Upper lobe of right lung (tissue), 1 donor: ENCODE results near the gene PPP6R3. TPM values are rescaled to one million over a fixed set of nuclear protein-coding genes. Genes with fewer than 3 reads are reported as not detected.

Experiments used
- ATAC-seq: fragments of 200-7000 bp; cut with Tn5 transposase; one replicate; pipeline ENCODE4 v1.9.1; 2020; ENCODE audit warnings: mild to moderate bottlenecking, moderate library complexity
- DNase-seq: peaks from one replicate; pipeline ENCODE4 v3.0.0-alpha.2; 2020
- H3K27ac ChIP-seq: fragments of 200-600 bp; one replicate; pipeline ENCODE4 v1.8.0; 2022
- H3K27me3 ChIP-seq: fragments of 200-600 bp; one replicate; pipeline ENCODE4 v1.8.0; 2022; ENCODE audit warnings: mild to moderate bottlenecking
- H3K36me3 ChIP-seq: fragments of 200-600 bp; one replicate; pipeline ENCODE4 v1.8.0; 2022
- H3K4me1 ChIP-seq: fragments of 200-600 bp; one replicate; pipeline ENCODE4 v1.8.0; 2022
- H3K4me3 ChIP-seq: fragments of 200-600 bp; one replicate; pipeline ENCODE4 v1.8.0; 2022; ENCODE audit warnings: mild to moderate bottlenecking
- H3K9me3 ChIP-seq: fragments of 200-600 bp; one replicate; pipeline ENCODE4 v1.8.0; 2022
- CTCF ChIP-seq: fragments of 200-600 bp; IDR thresholded peaks from one replicate; pipeline ENCODE4 v1.8.0; 2022; ENCODE audit warnings: antibody characterized with exemption
- intact Hi-C: fragments of 100-400 bp; cut with DNase I; formaldehyde crosslinking; loops from one replicate; pipeline ENCODE4 v1.11.0; 2022
- total RNA-seq: library from RNA; stranded (reverse); fragmentation: NEBNext Ultra II Directional; extraction: Animal tissue kit (Norgen Biotek cat#: 25700); gene quantifications from one replicate; pipeline ENCODE4 v1.2.1, GENCODE V29; 2021
- donor health status: DM: no; HTN: yes; CAD: no; lungs with severe emphysema.

The PPP6R3 gene
- total RNA-seq, 1 donor from 2014 or later, result 93.2 TPM

DNA sequence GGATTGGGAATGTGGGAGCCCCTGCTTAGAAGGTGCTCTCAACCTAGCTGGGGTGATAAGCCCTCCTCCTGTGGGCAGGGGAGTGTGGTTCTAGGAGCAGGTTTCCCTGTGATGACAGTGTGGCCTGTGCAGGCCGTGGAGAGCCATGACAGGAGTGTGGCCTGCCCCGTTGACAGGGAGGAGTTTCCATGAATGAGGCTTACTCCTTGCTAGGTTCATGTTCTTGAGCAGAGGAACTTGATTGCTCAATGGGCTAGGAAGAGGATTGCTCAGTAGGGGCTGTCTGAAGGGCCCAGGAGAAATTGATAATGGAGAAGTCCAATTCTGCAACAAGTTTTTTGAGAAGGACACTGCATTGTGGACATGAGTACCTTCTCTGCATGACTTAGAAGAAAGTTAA, 92.0 kb downstream of the PPP6R3 start:
- no peak for TF ChIP-seq CTCF

DNA sequence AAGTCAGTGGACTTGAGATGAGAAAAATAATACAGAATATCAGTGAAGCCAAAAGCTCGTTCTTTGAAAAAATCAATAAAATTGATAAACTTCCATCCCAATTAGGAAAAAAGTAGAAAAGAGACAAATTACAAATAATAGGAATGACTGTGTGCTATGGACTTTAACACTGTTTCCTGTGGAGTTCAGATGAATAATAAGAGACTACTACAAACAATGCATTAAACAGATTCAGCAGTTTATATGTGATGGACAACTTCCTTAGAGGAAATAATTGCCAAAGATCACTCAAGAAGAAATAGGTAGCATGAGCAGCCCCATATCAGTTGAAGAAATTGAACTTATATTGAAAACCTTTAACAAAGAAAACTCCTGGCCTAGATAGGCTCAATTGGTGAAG, 99.7 kb downstream of the PPP6R3 start:
- intact Hi-C loops, result no loop called here
- ATAC-seq, result no peak
- no peak for DNase-seq
- H3K27ac ChIP-seq, result no peak overlapping the region
- no peak for TF ChIP-seq CTCF
- H3K9me3 ChIP-seq, result no peaks in the 10 kb centered on the region
- no peak overlapping the region for H3K4me3 ChIP-seq
- peaks cover 4% of the 10 kb centered on the region for H3K4me1 ChIP-seq
- no peaks in the 10 kb centered on the region for H3K27me3 ChIP-seq
- H3K36me3 ChIP-seq, result peaks cover 73% of the 10 kb centered on the region

More for the DNA sequence above, 92.0 kb downstream of the PPP6R3 start:
- Histone ChIP-seq H3K4me3 (no peak overlapping the region), H3K9me3 (no peaks in the 10 kb centered on the region), H3K27ac (no peak overlapping the region), H3K36me3 (peaks cover 86% of the 10 kb centered on the region), H3K27me3 (no peaks in the 10 kb centered on the region), H3K4me1 (peaks cover 33% of the 10 kb centered on the region)
- DNase-seq (no peak), ATAC-seq (peak; percentile 88)
- intact Hi-C loops, result no loop called here

GRCh38 chr11:68563454-68563853, 102.9 kb downstream of the PPP6R3 start:
- Histone ChIP-seq H3K4me3 (no peak overlapping the region), H3K9me3 (no peaks in the 10 kb centered on the region), H3K4me1 (peaks cover 4% of the 10 kb centered on the region), H3K36me3 (peaks cover 80% of the 10 kb centered on the region), H3K27ac (no peak overlapping the region), H3K27me3 (no peaks in the 10 kb centered on the region)
- ATAC-seq (peak; percentile 48), DNase-seq (no peak)
- intact Hi-C loops, result no loop called here
- TF ChIP-seq CTCF, result no peak

- Histone ChIP-seq H3K4me1 (peaks cover 4% of the 10 kb centered on the region), H3K36me3 (peaks cover 80% of the 10 kb centered on the region), H3K9me3 (no peaks in the 10 kb centered on the region), H3K27me3 (no peaks in the 10 kb centered on the region), H3K27ac (no peak overlapping the region), H3K4me3 (no peak overlapping the region)
- TF ChIP-seq CTCF, result no peak
- DNase-seq (no peak), ATAC-seq (no peak)
- intact Hi-C loops, result no loop called here
These were observed 103.7 kb downstream of the PPP6R3 start for GRCh38 chr11:68564261-68564660.

GRCh38 chr11:68565768-68566167, 105.2 kb downstream of the PPP6R3 start:
- TF ChIP-seq CTCF, result no peak

GRCh38 chr11:68567553-68567952, 107.0 kb downstream of the PPP6R3 start:
- H3K27ac ChIP-seq, result no peak overlapping the region
- intact Hi-C loops, result no loop called here
- no peaks in the 10 kb centered on the region for H3K27me3 ChIP-seq
- H3K4me1 ChIP-seq, result peaks cover 4% of the 10 kb centered on the region
- no peak for TF ChIP-seq CTCF
- H3K4me3 ChIP-seq, result no peak overlapping the region
- DNase-seq (no peak), ATAC-seq (no peak)
- H3K36me3 ChIP-seq, result peaks cover 91% of the 10 kb centered on the region
- no peaks in the 10 kb centered on the region for H3K9me3 ChIP-seq

More at GRCh38 chr11:68565768-68566167, 105.2 kb downstream of the PPP6R3 start:
- Histone ChIP-seq H3K9me3 (no peaks in the 10 kb centered on the region), H3K4me3 (no peak overlapping the region), H3K27ac (no peak overlapping the region), H3K4me1 (peaks cover 4% of the 10 kb centered on the region), H3K27me3 (no peaks in the 10 kb centered on the region), H3K36me3 (peaks cover 89% of the 10 kb centered on the region)
- no peak for ATAC-seq
- no peak for DNase-seq
- intact Hi-C loops, result no loop called here
